ENCODE data around the gene LIMS4.
"Not testable (repeated sequence)": the region's sequence is repeated elsewhere in the genome, so short reads cannot be mapped to it uniquely, and the experiment has no call there.

- TF ChIP-seq EZH2 (IDR thresholded peaks at IDR 0.05; ENCODE audit: borderline replicate concordance, low read depth, low read length, severe bottlenecking), result not testable (repeated sequence)
- TF ChIP-seq, protein P1, sequence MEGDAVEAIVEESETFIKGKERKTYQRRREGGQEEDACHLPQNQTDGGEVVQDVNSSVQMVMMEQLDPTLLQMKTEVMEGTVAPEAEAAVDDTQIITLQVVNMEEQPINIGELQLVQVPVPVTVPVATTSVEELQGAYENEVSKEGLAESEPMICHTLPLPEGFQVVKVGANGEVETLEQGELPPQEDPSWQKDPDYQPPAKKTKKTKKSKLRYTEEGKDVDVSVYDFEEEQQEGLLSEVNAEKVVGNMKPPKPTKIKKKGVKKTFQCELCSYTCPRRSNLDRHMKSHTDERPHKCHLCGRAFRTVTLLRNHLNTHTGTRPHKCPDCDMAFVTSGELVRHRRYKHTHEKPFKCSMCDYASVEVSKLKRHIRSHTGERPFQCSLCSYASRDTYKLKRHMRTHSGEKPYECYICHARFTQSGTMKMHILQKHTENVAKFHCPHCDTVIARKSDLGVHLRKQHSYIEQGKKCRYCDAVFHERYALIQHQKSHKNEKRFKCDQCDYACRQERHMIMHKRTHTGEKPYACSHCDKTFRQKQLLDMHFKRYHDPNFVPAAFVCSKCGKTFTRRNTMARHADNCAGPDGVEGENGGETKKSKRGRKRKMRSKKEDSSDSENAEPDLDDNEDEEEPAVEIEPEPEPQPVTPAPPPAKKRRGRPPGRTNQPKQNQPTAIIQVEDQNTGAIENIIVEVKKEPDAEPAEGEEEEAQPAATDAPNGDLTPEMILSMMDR (IDR thresholded peaks at IDR 0.05; ENCODE audit: borderline replicate concordance, extremely low read depth, low read length, poor library complexity, severe bottlenecking), result not testable (repeated sequence)
Observed at GRCh38 chr2:110395990-110396389, 76.6 kb downstream of the LIMS4 start.
